ENCODE data around the gene G6PC3. TPM values are rescaled to one million over a fixed set of nuclear protein-coding genes. Genes with fewer than 3 reads are reported as not detected.

The G6PC3 gene
- total and polyA plus RNA-seq, 4 donors: 6.7 to 15.1 (median 8.3) TPM

- no peaks in the 10 kb centered on the region for H3K9me3 ChIP-seq (ENCODE audit: control insufficient read depth in 4 of 4, low read length in 3 of 4)
- no peaks in the 10 kb centered on the region for H3K27me3 ChIP-seq (ENCODE audit: control insufficient read depth in 4 of 4, insufficient read depth in 4 of 4, low read length in 3 of 4)
- H3K27ac ChIP-seq (ENCODE audit: low read depth in 1 of 2, low read length in 2 of 2): peak within 1 kb of the TSS; percentile 89 to 90
- under 1% methylated on average over 65 of the region's 65 CpGs for WGBS
- peaks cover 4 to 11% (median 6%) of the 10 kb centered on the region in 4 donors for H3K36me3 ChIP-seq (ENCODE audit: control insufficient read depth in 4 of 4, insufficient read depth in 3 of 4, low read depth in 1 of 4, low read length in 3 of 4)
- H3K9ac ChIP-seq (ENCODE audit: low read depth in 1 of 2, low read length in 2 of 2): peak within 1 kb of the TSS; percentile 3 to 73
- H3K4me3 ChIP-seq (ENCODE audit: low read depth in 1 of 3, low read length in 3 of 3): peak within 1 kb of the TSS; percentile 59 to 85 (median 79)
- H3K4me1 ChIP-seq (ENCODE audit: control insufficient read depth in 4 of 4, insufficient read depth in 4 of 4, low read length in 3 of 4): peaks cover 0 to 31% (median 22%) of the 10 kb centered on the region in 4 donors
- TF ChIP-seq NR2F2 (IDR thresholded peaks at IDR 0.05) (peak; percentile 4), YY1 (IDR thresholded peaks at IDR 0.05) (peak; percentile 82), FOXA1 (IDR thresholded peaks at IDR 0.05) (no peak), EGR1 (IDR thresholded peaks at IDR 0.05; ENCODE audit: low read depth in 2 of 2) (no peak), TAF1 (conservative IDR thresholded peaks at IDR 0.05) (peak; percentile 31)
- peak; percentile 93 for DNase-seq (ENCODE audit: low spot score)
Measured at GRCh38 chr17:44066204-44066930, 4.2 kb upstream of the G6PC3 start, which contains the start of gene LSM12. TSS of gene LSM12 (minus strand) at chr17:44066671. CDS start at chr17:44066587, 84 bp downstream.

GRCh38 chr17:44067545-44067940, 3.0 kb upstream of the G6PC3 start:
- no peak overlapping the region for H3K4me3 ChIP-seq (ENCODE audit: low read depth in 1 of 3, low read length in 3 of 3)
- peaks cover 0 to 8% (median 4%) of the 10 kb centered on the region in 4 donors for H3K36me3 ChIP-seq (ENCODE audit: control insufficient read depth in 4 of 4, insufficient read depth in 3 of 4, low read depth in 1 of 4, low read length in 3 of 4)
- DNase-seq (ENCODE audit: low spot score): no peak
- WGBS: 77% methylated on average over 9 of the region's 9 CpGs
- H3K4me1 ChIP-seq (ENCODE audit: control insufficient read depth in 4 of 4, insufficient read depth in 4 of 4, low read length in 3 of 4): peaks cover 5 to 38% (median 29%) of the 10 kb centered on the region in 4 donors
- no peaks in the 10 kb centered on the region for H3K9me3 ChIP-seq (ENCODE audit: control insufficient read depth in 4 of 4, low read length in 3 of 4)
- TF ChIP-seq, protein P1, sequence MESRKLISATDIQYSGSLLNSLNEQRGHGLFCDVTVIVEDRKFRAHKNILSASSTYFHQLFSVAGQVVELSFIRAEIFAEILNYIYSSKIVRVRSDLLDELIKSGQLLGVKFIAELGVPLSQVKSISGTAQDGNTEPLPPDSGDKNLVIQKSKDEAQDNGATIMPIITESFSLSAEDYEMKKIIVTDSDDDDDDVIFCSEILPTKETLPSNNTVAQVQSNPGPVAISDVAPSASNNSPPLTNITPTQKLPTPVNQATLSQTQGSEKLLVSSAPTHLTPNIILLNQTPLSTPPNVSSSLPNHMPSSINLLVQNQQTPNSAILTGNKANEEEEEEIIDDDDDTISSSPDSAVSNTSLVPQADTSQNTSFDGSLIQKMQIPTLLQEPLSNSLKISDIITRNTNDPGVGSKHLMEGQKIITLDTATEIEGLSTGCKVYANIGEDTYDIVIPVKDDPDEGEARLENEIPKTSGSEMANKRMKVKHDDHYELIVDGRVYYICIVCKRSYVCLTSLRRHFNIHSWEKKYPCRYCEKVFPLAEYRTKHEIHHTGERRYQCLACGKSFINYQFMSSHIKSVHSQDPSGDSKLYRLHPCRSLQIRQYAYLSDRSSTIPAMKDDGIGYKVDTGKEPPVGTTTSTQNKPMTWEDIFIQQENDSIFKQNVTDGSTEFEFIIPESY (IDR thresholded peaks at IDR 0.05): no peak
- no peak for TF ChIP-seq SP1 (IDR thresholded peaks at IDR 0.05)
- peak overlapping the region; percentile 89 to 90 for H3K27ac ChIP-seq (ENCODE audit: low read depth in 1 of 2, low read length in 2 of 2)
- H3K9ac ChIP-seq (ENCODE audit: low read depth in 1 of 2, low read length in 2 of 2): no peak overlapping the region
- H3K27me3 ChIP-seq (ENCODE audit: control insufficient read depth in 4 of 4, insufficient read depth in 4 of 4, low read length in 3 of 4): no peaks in the 10 kb centered on the region

DNA sequence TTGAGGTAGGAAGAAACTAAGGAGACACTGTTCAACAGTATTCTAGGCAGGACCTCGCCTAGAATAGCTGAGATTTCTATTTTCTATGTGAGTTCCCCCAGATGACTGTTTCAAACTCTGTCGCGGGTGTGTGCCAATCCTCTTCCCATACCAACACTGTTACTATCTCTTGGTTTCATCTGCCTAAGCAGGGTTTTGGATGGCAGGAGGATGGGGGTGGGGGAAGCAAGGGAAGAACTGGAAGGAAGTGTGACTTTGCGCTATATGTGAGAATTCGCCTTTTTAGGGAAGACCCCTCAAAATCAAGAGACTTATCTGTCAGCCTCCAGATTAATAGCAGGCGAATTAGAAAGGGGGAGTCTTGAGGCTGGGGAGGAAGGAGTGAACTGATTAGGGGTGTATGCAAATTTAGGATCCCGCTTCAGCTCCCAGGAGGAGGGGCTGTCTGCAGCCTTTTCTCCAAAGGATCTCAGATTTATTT, 521 bp upstream of the G6PC3 start:
- peak overlapping the region; percentile 74 to 83 for H3K9ac ChIP-seq (ENCODE audit: low read depth in 1 of 2, low read length in 2 of 2)
- no peaks in the 10 kb centered on the region for H3K9me3 ChIP-seq (ENCODE audit: control insufficient read depth in 4 of 4, low read length in 3 of 4)
- H3K27me3 ChIP-seq (ENCODE audit: control insufficient read depth in 4 of 4, insufficient read depth in 4 of 4, low read length in 3 of 4): no peaks in the 10 kb centered on the region
- 48% methylated on average over 7 of the region's 7 CpGs for WGBS
- no peak for DNase-seq (ENCODE audit: low spot score)
- H3K4me1 ChIP-seq (ENCODE audit: control insufficient read depth in 4 of 4, insufficient read depth in 4 of 4, low read length in 3 of 4): peaks cover 5 to 38% (median 29%) of the 10 kb centered on the region in 4 donors
- peaks cover 0 to 8% (median 3%) of the 10 kb centered on the region in 4 donors for H3K36me3 ChIP-seq (ENCODE audit: control insufficient read depth in 4 of 4, insufficient read depth in 3 of 4, low read depth in 1 of 4, low read length in 3 of 4)
- H3K4me3 ChIP-seq (ENCODE audit: low read depth in 1 of 3, low read length in 3 of 3): peak overlapping the region; percentile 53 to 66 (median 56)
- peak overlapping the region; percentile 86 to 88 for H3K27ac ChIP-seq (ENCODE audit: low read depth in 1 of 2, low read length in 2 of 2)
- TF ChIP-seq TAF1 (conservative IDR thresholded peaks at IDR 0.05): no peak
- no peak for TF ChIP-seq CTCF (IDR thresholded peaks at IDR 0.05; ENCODE audit: low read depth, low read length, missing input control)
- no peak for TF ChIP-seq RXRA (IDR thresholded peaks at IDR 0.05)
- no peak for TF ChIP-seq FOXA1 (IDR thresholded peaks at IDR 0.05)
- no peak for TF ChIP-seq FOXA2 (IDR thresholded peaks at IDR 0.05)
- TF ChIP-seq MAX (IDR thresholded peaks at IDR 0.05): no peak
- no peak for TF ChIP-seq SP1 (IDR thresholded peaks at IDR 0.05)
- no peak for TF ChIP-seq GABPA (IDR thresholded peaks at IDR 0.05 in 1 of 2, conservative IDR thresholded peaks at IDR 0.05 in 1 of 2)
- TF ChIP-seq JUND (IDR thresholded peaks at IDR 0.05): no peak
- no peak for TF ChIP-seq RAD21 (IDR thresholded peaks at IDR 0.05)
- no peak for TF ChIP-seq EGR1 (IDR thresholded peaks at IDR 0.05; ENCODE audit: low read depth in 2 of 2)
- TF ChIP-seq HNF4G (IDR thresholded peaks at IDR 0.05): no peak
- no peak for TF ChIP-seq NR2F2 (IDR thresholded peaks at IDR 0.05)
- no peak for TF ChIP-seq HNF4A (conservative IDR thresholded peaks at IDR 0.05)
- no peak for TF ChIP-seq ATF3 (IDR thresholded peaks at IDR 0.05)
- TF ChIP-seq, protein P1 (IDR thresholded peaks at IDR 0.05): no peak

Measured in liver (tissue), 9 donors.